DOHH2 (cell line): ENCODE measurements around the gene PRKAR1B.

ENCODE experiments used
- H3F3A ChIP-seq: fragments of 200-600 bp; sonication (generic), shearing (Covaris generic); 2 replicates; pipeline ENCODE4 v1.6.0; 2016; ENCODE audit warnings: antibody characterized with exemption, mild to moderate bottlenecking; ENCODE audit not compliant: control insufficient read depth, insufficient read depth
- H3K27ac ChIP-seq: fragments of 200-600 bp; sonication (generic); 2 replicates; pipeline ENCODE4 v1.5.1; 2014; ENCODE audit warnings: low read depth, mild to moderate bottlenecking, low read length, moderate library complexity
- H3K27me3 ChIP-seq: fragments of 200-600 bp; sonication (generic); 2 replicates; pipeline ENCODE4 v1.6.1; 2014; ENCODE audit warnings: mild to moderate bottlenecking, low read length, mixed read lengths; ENCODE audit not compliant: control insufficient read depth
- H3K36me3 ChIP-seq: fragments of 200-600 bp; sonication (generic); 2 replicates; pipeline ENCODE4 v1.6.1; 2014; ENCODE audit warnings: mild to moderate bottlenecking, low read length, moderate library complexity, mixed read lengths; ENCODE audit not compliant: control insufficient read depth
- H3K4me1 ChIP-seq: fragments of 200-600 bp; sonication (generic); 2 replicates; pipeline ENCODE4 v1.6.1; 2014; ENCODE audit warnings: mild to moderate bottlenecking, low read length, mixed read lengths; ENCODE audit not compliant: control insufficient read depth
- H3K4me2 ChIP-seq: fragments of 200-600 bp; sonication (generic); 2 replicates; pipeline ENCODE4 v1.6.0; 2014; ENCODE audit warnings: mild to moderate bottlenecking, low read length, moderate library complexity
- H3K4me3 ChIP-seq: fragments of 200-600 bp; sonication (generic); 2 replicates; pipeline ENCODE4 v1.5.1; 2014; ENCODE audit warnings: mild to moderate bottlenecking, low read length, mixed read lengths
- H3K79me2 ChIP-seq: fragments of 200-600 bp; sonication (generic); 2 replicates; pipeline ENCODE4 v1.6.1; 2014; ENCODE audit warnings: mild to moderate bottlenecking, low read length, mixed read lengths; ENCODE audit not compliant: control insufficient read depth
- H3K9me2 ChIP-seq: fragments of 200-600 bp; sonication (generic); replicated peaks from 2 replicates; pipeline ENCODE4 v1.6.1; 2014; ENCODE audit warnings: mild to moderate bottlenecking, low read length, mixed read lengths; ENCODE audit not compliant: control insufficient read depth
- H3K9me3 ChIP-seq: fragments of 200-600 bp; sonication (generic); 2 replicates; pipeline ENCODE4 v1.6.1; 2014; ENCODE audit warnings: antibody characterized with exemption, low read length, mixed read lengths; ENCODE audit not compliant: control insufficient read depth, insufficient read depth
- H4K20me1 ChIP-seq: fragments of 200-600 bp; sonication (generic); 2 replicates; pipeline ENCODE4 v1.6.0; 2014; ENCODE audit warnings: low read depth, mild to moderate bottlenecking, antibody characterized with exemption, low read length, moderate library complexity; ENCODE audit not compliant: control insufficient read depth, insufficient read depth
- EZH2phosphoT487 ChIP-seq: fragments of 200-600 bp; sonication (generic); IDR thresholded peaks from 2 replicates; pipeline ENCODE4 v1.6.1; 2017; ENCODE audit warnings: borderline replicate concordance, mild to moderate bottlenecking, antibody characterized with exemption, low read length, moderate library complexity, mixed read lengths
- TF ChIP-seq, protein P1 (sequence below): fragments of 200-600 bp; sonication (generic); IDR thresholded peaks from one replicate; pipeline ENCODE4 v1.5.1; 2014; ENCODE audit warnings: antibody characterized with exemption, mild to moderate bottlenecking, low read depth, low read length; ENCODE audit not compliant: poor library complexity, severe bottlenecking

The PRKAR1B gene

DNA sequence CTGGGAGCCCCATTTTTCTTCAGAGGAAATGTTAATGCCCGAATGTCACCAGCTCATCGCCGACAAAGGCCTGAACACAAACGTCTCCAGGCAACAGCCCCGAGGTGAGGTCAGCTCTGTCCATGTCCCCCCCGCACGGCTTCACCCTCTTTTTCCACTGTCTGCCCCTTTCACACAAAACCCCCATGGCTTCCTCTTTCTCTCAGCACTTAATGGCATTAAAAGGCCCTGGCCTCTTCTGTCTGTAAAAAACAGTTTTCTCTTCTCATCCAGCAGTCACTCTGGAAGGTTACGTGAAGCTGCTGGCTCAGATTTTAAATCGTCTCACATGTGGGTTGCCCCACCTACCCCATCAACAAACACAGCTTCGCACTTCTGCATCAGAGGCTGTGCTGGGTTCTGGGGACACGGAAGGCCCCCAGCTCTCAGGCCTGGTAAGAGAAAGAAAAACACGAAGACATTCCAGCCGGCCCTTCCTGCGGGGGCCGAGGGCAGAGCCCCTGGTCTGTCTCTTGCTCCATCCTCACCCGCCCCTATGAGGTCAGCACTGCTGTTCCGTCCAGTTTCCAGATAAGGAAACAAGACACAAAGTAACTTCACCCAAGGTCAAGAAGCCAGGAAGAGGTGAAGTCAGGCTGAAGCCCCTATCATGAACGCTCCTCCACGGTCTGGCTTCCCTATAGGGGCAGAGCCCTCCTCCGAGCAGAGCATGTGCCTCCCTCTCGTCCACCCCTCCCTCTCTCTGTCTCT lies 116.4 kb downstream of the PRKAR1B start:
- H3K79me2 ChIP-seq = no peaks in the 10 kb centered on the region
- no peak for TF ChIP-seq EZH2phosphoT487
- TF ChIP-seq, protein P1, sequence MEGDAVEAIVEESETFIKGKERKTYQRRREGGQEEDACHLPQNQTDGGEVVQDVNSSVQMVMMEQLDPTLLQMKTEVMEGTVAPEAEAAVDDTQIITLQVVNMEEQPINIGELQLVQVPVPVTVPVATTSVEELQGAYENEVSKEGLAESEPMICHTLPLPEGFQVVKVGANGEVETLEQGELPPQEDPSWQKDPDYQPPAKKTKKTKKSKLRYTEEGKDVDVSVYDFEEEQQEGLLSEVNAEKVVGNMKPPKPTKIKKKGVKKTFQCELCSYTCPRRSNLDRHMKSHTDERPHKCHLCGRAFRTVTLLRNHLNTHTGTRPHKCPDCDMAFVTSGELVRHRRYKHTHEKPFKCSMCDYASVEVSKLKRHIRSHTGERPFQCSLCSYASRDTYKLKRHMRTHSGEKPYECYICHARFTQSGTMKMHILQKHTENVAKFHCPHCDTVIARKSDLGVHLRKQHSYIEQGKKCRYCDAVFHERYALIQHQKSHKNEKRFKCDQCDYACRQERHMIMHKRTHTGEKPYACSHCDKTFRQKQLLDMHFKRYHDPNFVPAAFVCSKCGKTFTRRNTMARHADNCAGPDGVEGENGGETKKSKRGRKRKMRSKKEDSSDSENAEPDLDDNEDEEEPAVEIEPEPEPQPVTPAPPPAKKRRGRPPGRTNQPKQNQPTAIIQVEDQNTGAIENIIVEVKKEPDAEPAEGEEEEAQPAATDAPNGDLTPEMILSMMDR = no peak
- no peak overlapping the region for H3K4me3 ChIP-seq
- H3K9me2 ChIP-seq = no peaks in the 10 kb centered on the region
- no peak overlapping the region for H3K27ac ChIP-seq
- H3F3A ChIP-seq = no peaks in the 10 kb centered on the region
- H3K4me1 ChIP-seq = no peaks in the 10 kb centered on the region
- H3K36me3 ChIP-seq = peaks cover 5% of the 10 kb centered on the region
- H3K9me3 ChIP-seq = no peaks in the 10 kb centered on the region
- no peaks in the 10 kb centered on the region for H3K27me3 ChIP-seq
- no peaks in the 10 kb centered on the region for H4K20me1 ChIP-seq
- H3K4me2 ChIP-seq = no peak overlapping the region

DNA sequence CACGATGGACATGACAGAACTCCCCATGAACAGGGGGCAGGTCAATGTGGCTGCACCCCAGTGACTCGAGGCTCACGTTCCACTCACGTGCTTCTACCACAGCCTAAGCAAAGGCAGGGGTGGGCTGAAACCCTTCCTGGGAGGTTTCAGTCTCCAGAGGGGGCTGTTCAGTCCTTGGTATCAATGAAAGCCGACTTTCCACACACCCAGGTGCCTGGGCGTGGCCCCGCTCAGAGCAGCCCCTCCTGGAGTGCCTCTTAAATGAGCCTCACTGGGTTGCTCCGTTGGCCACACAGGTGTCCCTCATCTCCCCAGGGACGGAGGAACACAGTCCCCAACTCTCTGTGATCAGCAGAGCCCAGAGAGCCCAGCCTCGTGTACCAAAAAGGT lies 116.9 kb downstream of the PRKAR1B start:
- H3K27me3 ChIP-seq = no peaks in the 10 kb centered on the region
- no peaks in the 10 kb centered on the region for H3K79me2 ChIP-seq
- H3F3A ChIP-seq = no peaks in the 10 kb centered on the region
- H4K20me1 ChIP-seq = no peaks in the 10 kb centered on the region
- peaks cover 7% of the 10 kb centered on the region for H3K36me3 ChIP-seq
- H3K4me3 ChIP-seq = no peak overlapping the region
- no peak overlapping the region for H3K4me2 ChIP-seq
- no peaks in the 10 kb centered on the region for H3K4me1 ChIP-seq
- TF ChIP-seq EZH2phosphoT487 = no peak
- TF ChIP-seq, protein P1 = no peak
- H3K9me3 ChIP-seq = no peaks in the 10 kb centered on the region
- no peaks in the 10 kb centered on the region for H3K9me2 ChIP-seq
- no peak overlapping the region for H3K27ac ChIP-seq

DNA sequence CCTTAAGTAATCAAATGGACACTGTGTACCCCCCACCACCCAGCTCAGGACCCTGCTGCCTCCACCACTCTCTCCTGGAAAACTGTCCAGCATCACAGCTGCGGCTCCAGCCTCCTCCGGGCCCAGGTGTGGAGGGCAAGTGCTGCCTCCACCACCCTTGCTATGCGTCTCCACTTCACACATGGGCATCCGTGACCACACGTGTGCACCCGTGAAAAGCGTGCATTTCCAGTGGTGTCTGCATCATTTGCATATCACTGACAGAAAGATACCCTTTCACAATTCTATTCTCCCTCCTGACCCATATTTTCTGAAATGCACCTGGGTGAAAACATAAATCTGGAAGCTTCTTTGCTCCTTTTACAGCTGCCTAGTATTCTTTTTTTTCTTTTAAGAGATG lies 117.7 kb downstream of the PRKAR1B start:
- Histone ChIP-seq H3K79me2 (no peaks in the 10 kb centered on the region), H3K27ac (no peak overlapping the region), H4K20me1 (no peaks in the 10 kb centered on the region), H3K4me3 (no peak overlapping the region), H3K27me3 (no peaks in the 10 kb centered on the region), H3K9me2 (no peaks in the 10 kb centered on the region), H3F3A (no peaks in the 10 kb centered on the region), H3K9me3 (no peaks in the 10 kb centered on the region), H3K36me3 (peaks cover 10% of the 10 kb centered on the region), H3K4me1 (peaks cover 3% of the 10 kb centered on the region), H3K4me2 (no peak overlapping the region)
- TF ChIP-seq, protein P1 = no peak
- no peak for TF ChIP-seq EZH2phosphoT487
